Endodermal cell (in vitro differentiated cells): ENCODE data around the gene RNF227. TPM values are rescaled to one million over a fixed set of nuclear protein-coding genes. Genes with fewer than 3 reads are reported as not detected.

ENCODE experiments used
- DNase-seq: peaks from one replicate; pipeline ENCODE4 v3.0.0-alpha.2; 2017
- H3K27ac ChIP-seq: 2 replicates; pipeline ENCODE4 v1.5.1; 2013; ENCODE audit warnings: mild to moderate bottlenecking, low read depth, low read length, moderate library complexity
- H3K27me3 ChIP-seq: 2 replicates; pipeline ENCODE4 v1.6.1; 2013; ENCODE audit warnings: mild to moderate bottlenecking, low read length, moderate library complexity; ENCODE audit not compliant: insufficient read depth, control insufficient read depth, poor library complexity, severe bottlenecking
- H3K36me3 ChIP-seq: 2 replicates; pipeline ENCODE4 v1.7.0; 2013; ENCODE audit warnings: mild to moderate bottlenecking, low read length, moderate library complexity; ENCODE audit not compliant: control insufficient read depth, insufficient read depth
- H3K4me1 ChIP-seq: one replicate; pipeline ENCODE4 v1.7.0; 2013; ENCODE audit warnings: low read length; ENCODE audit not compliant: control insufficient read depth, insufficient read depth
- H3K4me3 ChIP-seq: 2 replicates; pipeline ENCODE4 v1.5.1; 2013; ENCODE audit warnings: mild to moderate bottlenecking, low read length, moderate library complexity
- H3K9ac ChIP-seq: 2 replicates; pipeline ENCODE4 v1.6.1; 2013; ENCODE audit warnings: mild to moderate bottlenecking, low read length, moderate library complexity; ENCODE audit not compliant: poor library complexity, severe bottlenecking; ENCODE audit errors: extremely low read depth
- H3K9me3 ChIP-seq: 2 replicates; pipeline ENCODE4 v1.6.1; 2013; ENCODE audit warnings: mild to moderate bottlenecking, low read length, moderate library complexity; ENCODE audit not compliant: control insufficient read depth
- H3K27ac Mint-ChIP-seq: 2 replicates; pipeline ENCODE4 v1.8.0; 2020; ENCODE audit warnings: mixed read lengths
- H3K27me3 Mint-ChIP-seq: 2 replicates; pipeline ENCODE4 v1.8.0; 2021; ENCODE audit warnings: mild to moderate bottlenecking, mixed read lengths; ENCODE audit not compliant: insufficient read depth
- H3K36me3 Mint-ChIP-seq: 2 replicates; pipeline ENCODE4 v1.8.0; 2020; ENCODE audit warnings: low read depth, mixed read lengths
- H3K4me1 Mint-ChIP-seq: 2 replicates; pipeline ENCODE4 v1.8.0; 2020; ENCODE audit warnings: mixed read lengths
- H3K4me3 Mint-ChIP-seq: 2 replicates; pipeline ENCODE4 v1.8.0; 2020; ENCODE audit warnings: mild to moderate bottlenecking, moderate library complexity, mixed read lengths
- H3K9me3 Mint-ChIP-seq: 2 replicates; pipeline ENCODE4 v1.8.0; 2020; ENCODE audit warnings: mild to moderate bottlenecking, mixed read lengths
- WGBS, 2 experiments: methylation state at CpG; one replicate each; pipeline versions ENCODE4 v1.1.5 to v1.1.7; 2013; ENCODE audit warnings: missing lambda C conversion rate in 2 of 2, mixed read lengths in 1 of 2; ENCODE audit not compliant: insufficient coverage in 1 of 2, insufficient read length in 1 of 2; 5-methylcytosine and 5-hydroxymethylcytosine counted together
- total RNA-seq, 2 donors: library from RNA; stranded (reverse); fragmentation: NEBNext Ultra II Directional in 1 of 2; extraction: Animal tissue kit (Norgen Biotek cat#: 25700) in 1 of 2; gene quantifications; 2 replicates in 1 of 2; 3 replicates in 1 of 2; pipeline ENCODE4 v1.2.1, GENCODE V29; 2021
- TF ChIP-seq, protein P1 (sequence below): fragments of 200-600 bp; sonication (generic); conservative IDR thresholded peaks from 2 replicates; pipeline ENCODE4 v1.5.0; 2021; ENCODE audit warnings: antibody characterized with exemption, mild to moderate bottlenecking

RNF227 gene
- total RNA-seq, 2 donors from 2014 or later = 1.1 to 1.6 TPM

DNA sequence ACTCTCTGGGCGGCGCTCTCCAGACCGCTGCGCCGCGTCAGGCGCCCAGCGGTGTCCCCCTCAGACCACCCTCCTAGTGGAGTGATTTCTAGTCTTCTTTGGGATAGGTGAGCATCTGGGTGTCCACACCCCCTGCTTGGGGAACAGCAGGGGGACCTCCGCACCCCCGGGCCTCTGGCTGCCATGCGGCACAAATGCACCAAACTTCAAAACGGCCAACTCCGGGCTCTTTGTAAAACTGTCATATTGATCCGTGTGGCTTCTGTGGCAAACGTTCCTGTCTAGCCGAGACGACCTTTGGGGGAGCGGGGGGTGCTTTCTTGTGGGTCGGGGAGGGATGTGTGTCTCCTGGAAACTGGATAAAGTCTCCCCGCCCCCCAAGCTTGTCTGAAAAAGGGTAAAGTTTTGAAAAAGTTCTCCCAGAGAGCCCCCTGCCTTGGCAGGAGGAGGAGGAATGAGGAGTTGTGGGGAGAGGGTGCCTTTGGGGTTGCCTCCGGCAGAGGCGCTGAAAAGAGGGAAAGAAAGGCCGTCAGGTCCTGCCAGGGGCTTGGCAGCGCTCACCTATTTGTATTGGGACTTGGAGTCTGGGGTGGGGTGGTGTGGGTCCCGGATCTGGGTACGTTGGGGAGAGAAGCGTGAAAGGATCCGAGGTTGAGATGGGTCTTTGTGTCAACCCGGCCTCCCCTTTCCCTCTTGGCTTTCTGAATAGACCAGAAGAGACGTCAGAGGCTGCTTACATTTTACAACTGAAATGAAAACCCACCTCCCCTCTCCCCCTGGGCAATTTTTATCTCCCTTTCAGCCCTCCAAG, 29.7 kb downstream of the RNF227 start:
- peak overlapping the region; percentile 41 for H3K9ac ChIP-seq
- H3K4me1 Mint-ChIP-seq = peaks cover 4% of the 10 kb centered on the region
- no peaks in the 10 kb centered on the region for H3K9me3 ChIP-seq
- peaks cover 25% of the 10 kb centered on the region for H3K36me3 ChIP-seq
- H3K27me3 ChIP-seq = no peaks in the 10 kb centered on the region
- H3K27me3 Mint-ChIP-seq = peaks cover 8% of the 10 kb centered on the region
- DNase-seq = peak; percentile 85
- H3K36me3 Mint-ChIP-seq = peaks cover 11% of the 10 kb centered on the region
- TF ChIP-seq, protein P1, sequence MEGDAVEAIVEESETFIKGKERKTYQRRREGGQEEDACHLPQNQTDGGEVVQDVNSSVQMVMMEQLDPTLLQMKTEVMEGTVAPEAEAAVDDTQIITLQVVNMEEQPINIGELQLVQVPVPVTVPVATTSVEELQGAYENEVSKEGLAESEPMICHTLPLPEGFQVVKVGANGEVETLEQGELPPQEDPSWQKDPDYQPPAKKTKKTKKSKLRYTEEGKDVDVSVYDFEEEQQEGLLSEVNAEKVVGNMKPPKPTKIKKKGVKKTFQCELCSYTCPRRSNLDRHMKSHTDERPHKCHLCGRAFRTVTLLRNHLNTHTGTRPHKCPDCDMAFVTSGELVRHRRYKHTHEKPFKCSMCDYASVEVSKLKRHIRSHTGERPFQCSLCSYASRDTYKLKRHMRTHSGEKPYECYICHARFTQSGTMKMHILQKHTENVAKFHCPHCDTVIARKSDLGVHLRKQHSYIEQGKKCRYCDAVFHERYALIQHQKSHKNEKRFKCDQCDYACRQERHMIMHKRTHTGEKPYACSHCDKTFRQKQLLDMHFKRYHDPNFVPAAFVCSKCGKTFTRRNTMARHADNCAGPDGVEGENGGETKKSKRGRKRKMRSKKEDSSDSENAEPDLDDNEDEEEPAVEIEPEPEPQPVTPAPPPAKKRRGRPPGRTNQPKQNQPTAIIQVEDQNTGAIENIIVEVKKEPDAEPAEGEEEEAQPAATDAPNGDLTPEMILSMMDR = no peak
- H3K27ac ChIP-seq = peak overlapping the region; percentile 93
- H3K4me3 ChIP-seq = peak overlapping the region; percentile 81
- H3K9me3 Mint-ChIP-seq = no peaks in the 10 kb centered on the region
- peaks cover 9% of the 10 kb centered on the region for H3K4me1 ChIP-seq
- WGBS, 2 experiments = 4% methylated on average over 30 of the region's 30 CpGs; no CpG with 5 or more reads in 1 of the 2 experiments
- no peak overlapping the region for H3K27ac Mint-ChIP-seq
- no peak overlapping the region for H3K4me3 Mint-ChIP-seq

DNA sequence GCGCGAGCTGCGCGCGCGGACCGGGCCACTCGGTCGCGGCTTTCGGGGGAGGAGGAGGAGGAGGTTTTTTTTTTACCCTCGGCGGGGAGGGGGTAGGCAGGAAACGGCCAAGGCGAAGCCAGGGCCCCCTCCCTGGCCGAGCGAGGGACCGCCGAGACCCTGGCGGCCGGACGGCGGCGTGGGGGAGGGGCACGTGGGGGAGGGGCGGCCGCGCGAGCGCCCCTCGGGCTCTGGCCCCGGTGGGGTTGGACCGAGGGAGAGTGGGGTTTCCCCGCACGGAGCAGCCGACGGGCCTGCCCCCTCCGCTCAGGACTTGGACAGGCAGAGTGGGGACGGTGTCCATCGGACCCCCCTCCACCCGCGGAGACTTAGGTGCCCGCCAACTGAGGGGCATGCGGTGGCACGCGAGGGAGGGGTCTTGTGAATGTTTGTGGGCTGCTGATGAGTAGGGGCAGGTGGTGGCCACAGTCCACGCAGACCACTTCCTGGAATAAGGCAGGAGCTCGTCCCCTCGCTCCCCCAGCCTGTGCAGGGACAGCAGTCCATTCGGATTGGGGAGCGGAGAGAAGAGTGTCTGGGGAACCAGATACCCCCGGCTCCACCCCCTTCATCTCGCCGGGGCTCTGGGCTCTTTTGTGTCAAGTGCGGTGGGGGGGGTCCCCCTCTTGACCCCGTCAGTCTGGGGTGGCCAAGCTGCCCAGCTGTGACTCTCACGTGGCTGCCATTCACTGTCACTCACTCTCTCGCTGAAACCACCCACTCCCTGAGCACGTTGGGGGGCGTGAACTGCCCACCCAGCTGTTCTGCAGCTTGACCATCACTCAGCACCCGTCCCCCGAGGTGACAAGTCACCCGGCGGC, 30.5 kb downstream of the RNF227 start:
- H3K27ac ChIP-seq = peak overlapping the region; percentile 93
- no peak overlapping the region for H3K4me3 Mint-ChIP-seq
- H3K36me3 Mint-ChIP-seq = peaks cover 4% of the 10 kb centered on the region
- peaks cover 24% of the 10 kb centered on the region for H3K36me3 ChIP-seq
- 0 to 5% methylated on average over 6 to 63 of the region's 64 CpGs for WGBS, 2 experiments
- H3K9ac ChIP-seq = peak overlapping the region; percentile 60
- H3K4me1 Mint-ChIP-seq = peaks cover 4% of the 10 kb centered on the region
- peak; percentile 81 for DNase-seq
- peak overlapping the region; percentile 81 for H3K4me3 ChIP-seq
- H3K27ac Mint-ChIP-seq = no peak overlapping the region
- H3K9me3 Mint-ChIP-seq = no peaks in the 10 kb centered on the region
- no peaks in the 10 kb centered on the region for H3K27me3 ChIP-seq
- H3K9me3 ChIP-seq = no peaks in the 10 kb centered on the region
- TF ChIP-seq, protein P1 = no peak
- peaks cover 9% of the 10 kb centered on the region for H3K4me1 ChIP-seq
- peaks cover 8% of the 10 kb centered on the region for H3K27me3 Mint-ChIP-seq

DNA sequence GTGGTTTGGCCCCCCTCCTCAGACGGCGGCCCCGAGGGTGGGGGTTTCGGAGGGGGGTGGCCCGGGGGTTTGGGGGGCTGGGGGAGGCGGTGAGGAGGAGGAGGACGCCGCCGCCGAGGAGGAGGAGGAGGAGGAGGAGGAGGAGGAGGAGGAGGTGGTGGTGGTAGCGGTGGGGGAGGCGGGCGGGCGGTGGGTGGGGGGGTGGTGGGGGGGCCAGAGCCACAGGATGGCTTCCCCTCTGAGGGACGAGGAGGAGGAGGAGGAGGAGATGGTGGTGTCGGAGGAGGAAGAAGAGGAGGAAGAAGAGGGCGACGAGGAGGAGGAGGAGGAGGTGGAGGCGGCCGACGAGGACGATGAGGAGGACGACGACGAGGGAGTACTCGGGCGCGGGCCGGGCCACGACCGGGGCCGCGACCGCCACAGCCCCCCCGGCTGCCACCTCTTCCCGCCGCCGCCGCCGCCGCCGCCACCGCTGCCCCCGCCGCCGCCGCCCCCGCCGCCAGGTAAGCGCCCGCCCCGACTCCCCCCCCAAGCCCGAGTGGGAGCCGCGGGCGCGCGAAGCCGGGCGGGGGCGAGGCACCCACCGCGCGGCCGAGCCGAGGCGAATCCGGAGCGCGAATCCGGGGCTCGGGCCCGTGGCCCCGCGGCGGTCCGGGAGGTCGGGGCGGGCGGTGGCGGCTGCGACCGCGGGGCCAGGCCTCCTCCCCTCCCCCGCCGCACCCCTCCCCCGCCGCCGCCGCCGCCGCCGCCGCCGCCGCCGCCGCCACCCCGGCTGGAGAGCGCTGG, 31.3 kb downstream of the RNF227 start:
- Histone ChIP-seq H3K27ac (no peak overlapping the region), H3K9ac (no peak overlapping the region), H3K4me3 (no peak overlapping the region), H3K36me3 (peaks cover 25% of the 10 kb centered on the region), H3K27me3 (no peaks in the 10 kb centered on the region), H3K4me1 (peaks cover 9% of the 10 kb centered on the region), H3K9me3 (no peaks in the 10 kb centered on the region)
- no peaks in the 10 kb centered on the region for H3K9me3 Mint-ChIP-seq
- H3K36me3 Mint-ChIP-seq = no peaks in the 10 kb centered on the region
- peak; percentile 65 for DNase-seq
- H3K27me3 Mint-ChIP-seq = peaks cover 8% of the 10 kb centered on the region
- no peak overlapping the region for H3K4me3 Mint-ChIP-seq
- 0% methylated on average over 44 of the region's 100 CpGs; no CpG with 5 or more reads in 1 of the 2 experiments for WGBS, 2 experiments
- H3K27ac Mint-ChIP-seq = no peak overlapping the region
- H3K4me1 Mint-ChIP-seq = peaks cover 4% of the 10 kb centered on the region
- TF ChIP-seq, protein P1 = no peak
